Measurements from ENCODE around the gene DNAH17.

DNAH17 gene

DNA sequence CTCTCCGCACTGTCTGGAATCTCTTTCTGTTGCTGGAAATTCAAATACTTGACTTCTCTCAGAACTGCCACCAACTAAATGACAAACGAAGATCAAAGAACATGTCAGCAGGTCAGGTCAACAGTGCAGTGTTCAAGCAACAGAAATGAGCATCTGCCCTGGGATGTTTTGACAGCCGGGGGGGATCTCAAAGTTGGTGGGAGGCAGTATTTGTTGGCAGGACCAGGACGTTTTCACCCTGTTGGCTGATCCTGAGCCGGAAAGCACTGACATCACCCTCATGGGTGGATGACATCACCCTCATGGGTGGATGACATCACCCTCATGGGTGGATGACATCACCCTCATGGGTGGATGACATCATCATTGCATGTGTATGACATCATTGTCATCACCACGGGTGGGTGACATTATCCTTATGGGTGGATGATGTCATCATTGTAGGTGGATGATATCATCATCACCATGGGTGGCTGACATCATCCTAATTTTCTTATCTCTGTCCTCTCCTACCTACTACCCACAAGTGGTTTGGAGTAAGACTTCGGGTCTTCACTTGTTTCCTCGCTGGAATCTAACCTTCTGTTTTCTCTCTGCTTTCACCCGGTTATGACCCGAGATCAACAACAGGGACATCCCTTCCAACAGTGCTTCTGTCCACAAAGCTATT lies 18.9 kb downstream of the DNAH17 start:
- Histone ChIP-seq H3K4me1 (ENCODE audit: control insufficient read depth, insufficient read depth, low read length) (no peaks in the 10 kb centered on the region; the same call in 1 of the 2 replicates), H3K9me3 (ENCODE audit: control insufficient read depth, insufficient read depth, low read depth, low read length) (no peaks in the 10 kb centered on the region), H3K27ac (ENCODE audit: extremely low read depth, low read depth, low read length) (peak overlapping the region; percentile 57), H3K36me3 (ENCODE audit: control insufficient read depth in 2 of 2, insufficient read depth in 1 of 2, low read length in 2 of 2) (no peaks in the 10 kb centered on the region), H3K4me3 (ENCODE audit: low read depth, low read length) (no peak overlapping the region; the same call in 1 of the 2 replicates)
- CTCF ChIA-PET: interaction anchor here (0.7 to 1.9 kb wide), 2 partner anchors 11 to 150 kb away, joined by 3 to 10 read pairs; no protein-coding TSS in a partner anchor
- POLR2A ChIA-PET: interaction anchor here (0.6 to 1.0 kb wide), 3 partner anchors 34 to 329 kb away, joined by 3 to 4 read pairs (median 3); no protein-coding TSS in a partner anchor
- TF ChIP-seq ZNF311 (tag by site-specific recombination; IDR thresholded peaks at IDR 0.05; ENCODE audit: borderline replicate concordance) (no peak), ZNF394 (tag by site-specific recombination; IDR thresholded peaks at IDR 0.05; ENCODE audit: borderline replicate concordance) (peak; percentile 98), GLIS2 (tag by site-specific recombination; IDR thresholded peaks at IDR 0.05) (peak; percentile 93), ZNF404 (tag by site-specific recombination; IDR thresholded peaks at IDR 0.05) (peak; percentile 98), KLF10 (tag by site-specific recombination; IDR thresholded peaks at IDR 0.05) (peak; percentile 93), ZNF521 (tag by site-specific recombination; IDR thresholded peaks at IDR 0.05) (no peak), CTCF (tag by site-specific recombination; IDR thresholded peaks at IDR 0.05) (no peak), ZNF335 (tag by site-specific recombination; conservative IDR thresholded peaks at IDR 0.05) (peak; percentile 84), ZNF19 (tag by site-specific recombination; IDR thresholded peaks at IDR 0.05; ENCODE audit: low read depth) (peak; percentile 95), ZNF48 (tag by site-specific recombination; IDR thresholded peaks at IDR 0.05) (no peak), YY2 (tag by site-specific recombination; IDR thresholded peaks at IDR 0.05) (peak; percentile 97), ELK4 (IDR thresholded peaks at IDR 0.05; ENCODE audit: borderline replicate concordance, low read depth, low read length) (no peak), IKZF3 (tag by site-specific recombination; IDR thresholded peaks at IDR 0.05) (peak; percentile 90), ZNF843 (tag by site-specific recombination; IDR thresholded peaks at IDR 0.05) (peak; percentile 97), ZNF701 (tag by site-specific recombination; IDR thresholded peaks at IDR 0.05) (peak; percentile 90), SCRT1 (tag by site-specific recombination; IDR thresholded peaks at IDR 0.05; ENCODE audit: borderline replicate concordance) (peak; percentile 77; the same call in 1 of the 2 replicates), KLF7 (tag by site-specific recombination; IDR thresholded peaks at IDR 0.05; ENCODE audit: borderline replicate concordance) (peak; percentile 99), BCL6B (tag by site-specific recombination; IDR thresholded peaks at IDR 0.05) (peak; percentile 89), ZNF513 (tag by site-specific recombination; IDR thresholded peaks at IDR 0.05) (peak; percentile 81), ZBTB26 (tag by site-specific recombination; optimal IDR thresholded peaks at IDR 0.05) (peak; percentile 42), GLI4 (tag by site-specific recombination; IDR thresholded peaks at IDR 0.05) (peak; percentile 98)
- TF ChIP-seq, protein P1, sequence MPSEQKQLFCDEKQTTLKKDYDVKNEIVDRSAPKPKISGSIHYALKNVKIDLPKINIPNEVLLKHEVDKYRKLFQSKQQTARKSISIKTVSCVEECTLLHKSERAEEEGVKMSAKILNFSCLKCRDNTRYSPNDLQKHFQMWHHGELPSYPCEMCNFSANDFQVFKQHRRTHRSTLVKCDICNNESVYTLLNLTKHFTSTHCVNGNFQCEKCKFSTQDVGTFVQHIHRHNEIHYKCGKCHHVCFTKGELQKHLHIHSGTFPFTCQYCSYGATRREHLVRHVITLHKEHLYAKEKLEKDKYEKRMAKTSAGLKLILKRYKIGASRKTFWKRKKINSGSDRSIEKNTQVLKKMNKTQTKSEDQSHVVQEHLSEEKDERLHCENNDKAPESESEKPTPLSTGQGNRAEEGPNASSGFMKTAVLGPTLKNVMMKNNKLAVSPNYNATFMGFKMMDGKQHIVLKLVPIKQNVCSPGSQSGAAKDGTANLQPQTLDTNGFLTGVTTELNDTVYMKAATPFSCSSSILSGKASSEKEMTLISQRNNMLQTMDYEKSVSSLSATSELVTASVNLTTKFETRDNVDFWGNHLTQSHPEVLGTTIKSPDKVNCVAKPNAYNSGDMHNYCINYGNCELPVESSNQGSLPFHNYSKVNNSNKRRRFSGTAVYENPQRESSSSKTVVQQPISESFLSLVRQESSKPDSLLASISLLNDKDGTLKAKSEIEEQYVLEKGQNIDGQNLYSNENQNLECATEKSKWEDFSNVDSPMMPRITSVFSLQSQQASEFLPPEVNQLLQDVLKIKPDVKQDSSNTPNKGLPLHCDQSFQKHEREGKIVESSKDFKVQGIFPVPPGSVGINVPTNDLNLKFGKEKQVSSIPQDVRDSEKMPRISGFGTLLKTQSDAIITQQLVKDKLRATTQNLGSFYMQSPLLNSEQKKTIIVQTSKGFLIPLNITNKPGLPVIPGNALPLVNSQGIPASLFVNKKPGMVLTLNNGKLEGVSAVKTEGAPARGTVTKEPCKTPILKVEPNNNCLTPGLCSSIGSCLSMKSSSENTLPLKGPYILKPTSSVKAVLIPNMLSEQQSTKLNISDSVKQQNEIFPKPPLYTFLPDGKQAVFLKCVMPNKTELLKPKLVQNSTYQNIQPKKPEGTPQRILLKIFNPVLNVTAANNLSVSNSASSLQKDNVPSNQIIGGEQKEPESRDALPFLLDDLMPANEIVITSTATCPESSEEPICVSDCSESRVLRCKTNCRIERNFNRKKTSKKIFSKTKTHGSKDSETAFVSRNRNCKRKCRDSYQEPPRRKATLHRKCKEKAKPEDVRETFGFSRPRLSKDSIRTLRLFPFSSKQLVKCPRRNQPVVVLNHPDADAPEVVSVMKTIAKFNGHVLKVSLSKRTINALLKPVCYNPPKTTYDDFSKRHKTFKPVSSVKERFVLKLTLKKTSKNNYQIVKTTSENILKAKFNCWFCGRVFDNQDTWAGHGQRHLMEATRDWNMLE (tag by site-specific recombination; conservative IDR thresholded peaks at IDR 0.05; ENCODE audit: low read depth): peak; percentile 90
- TF ChIP-seq, protein P2, sequence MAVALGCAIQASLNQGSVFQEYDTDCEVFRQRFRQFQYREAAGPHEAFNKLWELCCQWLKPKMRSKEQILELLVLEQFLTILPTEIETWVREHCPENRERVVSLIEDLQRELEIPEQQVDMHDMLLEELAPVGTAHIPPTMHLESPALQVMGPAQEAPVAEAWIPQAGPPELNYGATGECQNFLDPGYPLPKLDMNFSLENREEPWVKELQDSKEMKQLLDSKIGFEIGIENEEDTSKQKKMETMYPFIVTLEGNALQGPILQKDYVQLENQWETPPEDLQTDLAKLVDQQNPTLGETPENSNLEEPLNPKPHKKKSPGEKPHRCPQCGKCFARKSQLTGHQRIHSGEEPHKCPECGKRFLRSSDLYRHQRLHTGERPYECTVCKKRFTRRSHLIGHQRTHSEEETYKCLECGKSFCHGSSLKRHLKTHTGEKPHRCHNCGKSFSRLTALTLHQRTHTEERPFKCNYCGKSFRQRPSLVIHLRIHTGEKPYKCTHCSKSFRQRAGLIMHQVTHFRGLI (tag by site-specific recombination; IDR thresholded peaks at IDR 0.05): peak; percentile 71; the same call in 1 of the 2 replicates

All from HEK293 (cell line).